Tibial nerve (tissue), 3 donors: ENCODE results near the gene ARHGEF37.

ENCODE experiments used
- POLR2A ChIP-seq, 2 donors: fragments of 450-650 bp; IDR thresholded peaks; one replicate each; pipeline ENCODE4 v1.6.1; 2017; ENCODE audit warnings: antibody characterized with exemption in 2 of 2, mild to moderate bottlenecking in 2 of 2, moderate library complexity in 2 of 2
- TF ChIP-seq, protein P1 (sequence below), 5 experiments: fragments of 200-600 bp in 3 of 5; fragments of 450-650 bp in 2 of 5; sonication (generic) in 3 of 5; IDR thresholded peaks; one replicate each; pipeline ENCODE4 v1.5.1; 2016 to 2019; ENCODE audit warnings: antibody characterized with exemption in 5 of 5, mild to moderate bottlenecking in 3 of 5, moderate library complexity in 2 of 5

DNA sequence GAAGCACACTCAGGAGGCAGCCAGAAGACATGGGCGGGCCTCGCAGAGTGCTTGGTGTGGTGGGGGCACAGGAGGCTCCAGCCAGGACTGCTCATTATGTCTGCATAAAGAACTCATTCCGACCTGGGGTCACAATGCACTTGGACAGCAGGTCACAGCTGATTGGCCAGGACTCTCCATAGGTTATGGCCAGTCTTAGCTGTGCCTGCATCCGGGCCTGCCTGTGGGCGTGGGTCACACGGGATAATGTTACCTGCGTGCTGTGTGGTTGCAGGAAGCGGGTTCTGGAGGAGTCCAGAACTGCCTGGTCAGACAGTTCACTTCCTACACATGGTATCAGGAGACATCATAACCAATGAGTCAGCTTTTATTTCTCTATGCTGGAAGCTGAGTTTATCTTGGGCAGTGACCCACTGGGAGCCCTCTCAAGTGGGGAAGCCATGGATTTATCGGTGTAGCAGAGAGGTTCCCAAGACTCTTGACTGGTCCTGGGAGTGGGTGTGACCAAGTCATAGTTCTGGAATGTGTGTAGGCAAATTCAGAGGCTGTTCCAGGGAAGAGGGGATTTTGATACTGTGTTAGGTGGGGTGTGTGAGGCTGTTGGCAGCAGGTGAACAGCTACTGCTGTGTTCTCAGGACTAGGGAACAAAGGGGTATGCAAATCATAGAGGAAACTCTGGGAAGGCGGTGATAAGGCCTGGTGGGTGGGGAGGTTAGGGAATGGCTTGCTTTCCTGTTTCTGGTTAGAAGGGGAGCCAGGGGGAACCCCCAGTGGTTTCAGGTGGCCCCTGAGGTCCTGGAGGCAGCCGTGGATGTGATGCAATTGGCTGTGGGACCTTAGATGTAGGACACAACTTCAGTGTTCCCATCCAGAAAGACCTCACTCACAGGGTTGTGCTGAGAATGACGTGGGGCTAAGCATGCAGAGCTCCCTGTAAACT lies 51.3 kb downstream of the ARHGEF37 start:
- TF ChIP-seq, protein P1, sequence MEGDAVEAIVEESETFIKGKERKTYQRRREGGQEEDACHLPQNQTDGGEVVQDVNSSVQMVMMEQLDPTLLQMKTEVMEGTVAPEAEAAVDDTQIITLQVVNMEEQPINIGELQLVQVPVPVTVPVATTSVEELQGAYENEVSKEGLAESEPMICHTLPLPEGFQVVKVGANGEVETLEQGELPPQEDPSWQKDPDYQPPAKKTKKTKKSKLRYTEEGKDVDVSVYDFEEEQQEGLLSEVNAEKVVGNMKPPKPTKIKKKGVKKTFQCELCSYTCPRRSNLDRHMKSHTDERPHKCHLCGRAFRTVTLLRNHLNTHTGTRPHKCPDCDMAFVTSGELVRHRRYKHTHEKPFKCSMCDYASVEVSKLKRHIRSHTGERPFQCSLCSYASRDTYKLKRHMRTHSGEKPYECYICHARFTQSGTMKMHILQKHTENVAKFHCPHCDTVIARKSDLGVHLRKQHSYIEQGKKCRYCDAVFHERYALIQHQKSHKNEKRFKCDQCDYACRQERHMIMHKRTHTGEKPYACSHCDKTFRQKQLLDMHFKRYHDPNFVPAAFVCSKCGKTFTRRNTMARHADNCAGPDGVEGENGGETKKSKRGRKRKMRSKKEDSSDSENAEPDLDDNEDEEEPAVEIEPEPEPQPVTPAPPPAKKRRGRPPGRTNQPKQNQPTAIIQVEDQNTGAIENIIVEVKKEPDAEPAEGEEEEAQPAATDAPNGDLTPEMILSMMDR (IDR thresholded peaks at IDR 0.05): no peak
- TF ChIP-seq POLR2A (IDR thresholded peaks at IDR 0.05): no peak
